Right cardiac atrium (tissue), 5 donors: ENCODE data around the gene ZNF787. TPM values are rescaled to one million over a fixed set of nuclear protein-coding genes. Genes with fewer than 3 reads are reported as not detected.
A peak's percentile ranks its signal among the peaks of the same experiment; 100 is the strongest.
"Not testable (repeated sequence)": the region's sequence is repeated elsewhere in the genome, so short reads cannot be mapped to it uniquely, and the experiment has no call there.

Experiments
- ATAC-seq, 2 donors: fragments of 200-7000 bp; cut with Tn5 transposase; one replicate each; pipeline versions ENCODE4 v1.8.0 to v1.9.1; 2020; ENCODE audit warnings: moderate library complexity in 2 of 2, mild to moderate bottlenecking in 1 of 2
- DNase-seq, 3 donors: peaks; one replicate each; pipeline ENCODE4 v3.0.0-alpha.2; 2020
- H3K27ac ChIP-seq: one replicate; pipeline ENCODE4 v1.5.1; 2013; ENCODE audit warnings: mild to moderate bottlenecking, low read length, control low read depth, moderate library complexity
- H3K27me3 ChIP-seq: one replicate; pipeline ENCODE4 v1.6.1; 2013; ENCODE audit not compliant: control insufficient read depth, insufficient read depth
- H3K4me1 ChIP-seq: one replicate; pipeline ENCODE4 v1.6.1; 2013; ENCODE audit warnings: low read length; ENCODE audit not compliant: control insufficient read depth, insufficient read depth
- H3K4me3 ChIP-seq: one replicate; pipeline ENCODE4 v1.5.1; 2013; ENCODE audit warnings: low read length, control low read depth
- H3K9me3 ChIP-seq: one replicate; pipeline ENCODE4 v1.6.1; 2013; ENCODE audit warnings: low read length; ENCODE audit not compliant: control insufficient read depth
- WGBS: extraction: QIAGEN DNeasy Blood & Tissue Kit; methylation state at CpG from one replicate; pipeline ENCODE4 v1.1.7; 2013; 5-methylcytosine and 5-hydroxymethylcytosine counted together
- intact Hi-C, 4 donors: fragments of 100-400 bp; cut with DNase I; formaldehyde crosslinking; loops; one replicate each; pipeline versions ENCODE4 v1.11.0 to v1.14.0; 2022 to 2023
- polyA plus RNA-seq: library from polyadenylated mRNA; stranded (reverse); fragments of 200-250 nt; gene quantifications from one replicate; pipeline ENCODE4 v1.2.3, GENCODE V29; 2013
- total RNA-seq, 4 donors: library from RNA; stranded (reverse); fragmentation: NEBNext Ultra II Directional; extraction: Animal tissue kit (Norgen Biotek cat#: 25700); gene quantifications; one replicate each; pipeline ENCODE4 v1.2.1, GENCODE V29; 2021
- donor health status: healthy with polysubstance abuse.
- donor health status: DM: no; HTN: yes; CAD: no.
- donor health status: DM: no; HTN: no; CAD: no.
- donor health status: DM: no; HTN: yes; CAD: no; lungs with severe emphysema.
- donor health status: DM: yes; HTN: yes; CAD: no.

ZNF787 gene
- total and polyA plus RNA-seq, 5 donors: 22.0 to 29.2 (median 25.4) TPM

- WGBS: 47% methylated on average over 24 of the region's 24 CpGs
- ATAC-seq (peak; percentile 72 to 80), DNase-seq (peak; percentile 57 to 87 (median 77))
- peaks cover 24% of the 10 kb centered on the region for H3K4me1 ChIP-seq
- no peaks in the 10 kb centered on the region for H3K27me3 ChIP-seq
- H3K27ac ChIP-seq: peak overlapping the region; percentile 44
- H3K9me3 ChIP-seq: no peaks in the 10 kb centered on the region
- no peak overlapping the region for H3K4me3 ChIP-seq
- intact Hi-C loops: no loop called here
Observed at GRCh38 chr19:56111601-56112312, 9.3 kb downstream of the ZNF787 start.

- Histone ChIP-seq H3K4me3 (no peak overlapping the region), H3K27me3 (no peaks in the 10 kb centered on the region), H3K9me3 (no peaks in the 10 kb centered on the region), H3K27ac (peak overlapping the region; percentile 44), H3K4me1 (peaks cover 24% of the 10 kb centered on the region)
- intact Hi-C loops: no loop called here
- ATAC-seq (peak; percentile 76 to 82), DNase-seq (peak; percentile 38 to 85 (median 81))
- 24% methylated on average over 12 of the region's 12 CpGs for WGBS
Observed at GRCh38 chr19:56110515-56111448, 10.3 kb downstream of the ZNF787 start.

- peaks cover 26% of the 10 kb centered on the region for H3K4me1 ChIP-seq
- intact Hi-C loops: loop anchor here in 1 of 4 donors (10.0 kb wide), 1 partner anchor 46 kb away; no protein-coding TSS in a partner anchor
- H3K27ac ChIP-seq: no peak overlapping the region
- peak in 1 of 3 donors; percentile 39 for DNase-seq
- H3K4me3 ChIP-seq: no peak overlapping the region
- H3K27me3 ChIP-seq: no peaks in the 10 kb centered on the region
- no peaks in the 10 kb centered on the region for H3K9me3 ChIP-seq
- no peak for ATAC-seq
- 35% methylated on average over 13 of the region's 13 CpGs for WGBS
Observed at GRCh38 chr19:56109226-56109625, 11.9 kb downstream of the ZNF787 start.

- peaks cover 26% of the 10 kb centered on the region for H3K4me1 ChIP-seq
- intact Hi-C loops: loop anchor here in 1 of 4 donors (10.0 kb wide), 1 partner anchor 46 kb away; no protein-coding TSS in a partner anchor
- no peaks in the 10 kb centered on the region for H3K9me3 ChIP-seq
- ATAC-seq (peak; percentile 17 to 22), DNase-seq (peak; percentile 61 to 89 (median 86))
- H3K27me3 ChIP-seq: no peaks in the 10 kb centered on the region
- no peak overlapping the region for H3K27ac ChIP-seq
- WGBS: 22% methylated on average over 24 of the region's 24 CpGs
- no peak overlapping the region for H3K4me3 ChIP-seq
Observed at GRCh38 chr19:56108447-56109195, 12.5 kb downstream of the ZNF787 start.

- no peaks in the 10 kb centered on the region for H3K9me3 ChIP-seq
- H3K4me3 ChIP-seq: no peak overlapping the region
- peaks cover 26% of the 10 kb centered on the region for H3K4me1 ChIP-seq
- no peaks in the 10 kb centered on the region for H3K27me3 ChIP-seq
- WGBS: 64% methylated on average over 27 of the region's 27 CpGs
- DNase-seq (peak; percentile 49 to 80 (median 71)), ATAC-seq (peak; percentile 22 to 27)
- no peak overlapping the region for H3K27ac ChIP-seq
- intact Hi-C loops: loop anchor here in 1 of 4 donors (10.0 kb wide), 1 partner anchor 47 kb away; no protein-coding TSS in a partner anchor
Observed at GRCh38 chr19:56107626-56108351, 13.3 kb downstream of the ZNF787 start.

- intact Hi-C loops: loop anchor here in 1 of 4 donors (10.0 kb wide), 1 partner anchor 48 kb away; no protein-coding TSS in a partner anchor
- Histone ChIP-seq H3K9me3 (no peaks in the 10 kb centered on the region), H3K4me3 (no peak overlapping the region), H3K27me3 (no peaks in the 10 kb centered on the region), H3K27ac (no peak overlapping the region), H3K4me1 (peaks cover 19% of the 10 kb centered on the region)
- 87% methylated on average over 11 of the region's 11 CpGs for WGBS
- no peak for ATAC-seq
- no peak for DNase-seq
Observed at GRCh38 chr19:56106993-56107392, 14.1 kb downstream of the ZNF787 start.

- H3K4me1 ChIP-seq: peaks cover 16% of the 10 kb centered on the region
- WGBS: 85% methylated on average over 27 of the region's 27 CpGs
- no peaks in the 10 kb centered on the region for H3K9me3 ChIP-seq
- no peak overlapping the region for H3K4me3 ChIP-seq
- ATAC-seq: no peak
- no peak overlapping the region for H3K27ac ChIP-seq
- intact Hi-C loops: loop anchor here in 1 of 4 donors (10.0 kb wide), 1 partner anchor 48 kb away; no protein-coding TSS in a partner anchor
- peak in 2 of 3 donors; percentile 56 to 61 for DNase-seq
- no peaks in the 10 kb centered on the region for H3K27me3 ChIP-seq
Observed at GRCh38 chr19:56106397-56106849, 14.7 kb downstream of the ZNF787 start.

- intact Hi-C loops: loop anchor here in 1 of 4 donors (10.0 kb wide), 1 partner anchor 49 kb away; no protein-coding TSS in a partner anchor
- peaks cover 16% of the 10 kb centered on the region for H3K4me1 ChIP-seq
- ATAC-seq: not testable (repeated sequence)
Observed at GRCh38 chr19:56105831-56106396, 15.2 kb downstream of the ZNF787 start.

GRCh38 chr19:56105090-56105701 lies 15.9 kb downstream of the ZNF787 start:
- Histone ChIP-seq H3K4me3 (no peak overlapping the region), H3K27ac (no peak overlapping the region), H3K4me1 (peaks cover 16% of the 10 kb centered on the region), H3K9me3 (no peaks in the 10 kb centered on the region), H3K27me3 (no peaks in the 10 kb centered on the region)
- ATAC-seq: peak; percentile 62 to 65
- peak; percentile 70 to 89 (median 88) for DNase-seq
- intact Hi-C loops: loop anchor here in 1 of 4 donors (10.0 kb wide), 1 partner anchor 50 kb away; no protein-coding TSS in a partner anchor
- WGBS: 31% methylated on average over 22 of the region's 22 CpGs

More at GRCh38 chr19:56105831-56106396, 15.2 kb downstream of the ZNF787 start:
- 96% methylated on average over 61 of the region's 61 CpGs for WGBS
- H3K9me3 ChIP-seq, H3K4me3 ChIP-seq, H3K27me3 ChIP-seq, H3K27ac ChIP-seq: not testable (repeated sequence)
- DNase-seq: peak in 1 of 3 donors; percentile 54
